Stimulated activated CD8-positive, alpha-beta memory T cell treated with anti-CD3 and anti-CD28 coated beads, Interleukin-12 subunit alpha, Interleukin-12 subunit beta, amount 100 ng/mL, for 24 hours (primary cell): ENCODE measurements around the gene GPRC5B.

Experiments
- DNase-seq: peaks from one replicate; pipeline ENCODE4 v3.0.0-alpha.2; 2020; ENCODE audit errors: extremely low read depth

Gene GPRC5B

DNA sequence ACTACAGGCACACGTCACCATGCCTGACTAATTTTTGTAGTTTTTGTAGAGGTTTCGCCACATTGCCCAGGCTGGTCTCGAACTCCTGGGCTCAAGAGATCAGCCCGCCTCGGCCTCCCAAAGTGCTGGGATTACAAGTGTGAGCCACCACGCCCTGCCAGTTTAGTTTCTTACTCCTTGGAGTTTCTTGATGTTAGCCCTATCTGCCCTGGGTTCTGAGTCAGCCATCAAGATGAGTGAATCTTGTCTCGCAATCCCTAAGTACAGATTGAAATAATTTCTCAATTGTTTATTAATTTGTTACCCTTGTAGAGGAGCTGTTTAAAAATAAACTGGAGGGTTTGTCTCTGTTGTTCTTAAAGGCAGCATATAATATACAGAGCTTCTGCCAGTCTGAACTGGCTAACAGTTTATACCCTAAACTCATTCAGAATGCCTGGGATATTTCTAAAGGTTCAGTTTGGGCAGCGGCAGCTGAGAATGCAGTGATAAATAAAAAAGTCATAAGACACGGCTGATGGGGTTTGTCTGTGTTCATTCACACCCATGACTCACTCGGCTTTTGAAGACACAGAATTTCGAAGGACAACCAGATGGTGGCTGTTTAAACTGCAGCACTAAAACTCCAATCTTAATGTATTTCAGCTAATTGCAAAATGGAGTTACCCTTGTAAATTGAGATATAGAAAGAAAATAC, 39.6 kb downstream of the GPRC5B start:
- DNase-seq, result no peak

DNA sequence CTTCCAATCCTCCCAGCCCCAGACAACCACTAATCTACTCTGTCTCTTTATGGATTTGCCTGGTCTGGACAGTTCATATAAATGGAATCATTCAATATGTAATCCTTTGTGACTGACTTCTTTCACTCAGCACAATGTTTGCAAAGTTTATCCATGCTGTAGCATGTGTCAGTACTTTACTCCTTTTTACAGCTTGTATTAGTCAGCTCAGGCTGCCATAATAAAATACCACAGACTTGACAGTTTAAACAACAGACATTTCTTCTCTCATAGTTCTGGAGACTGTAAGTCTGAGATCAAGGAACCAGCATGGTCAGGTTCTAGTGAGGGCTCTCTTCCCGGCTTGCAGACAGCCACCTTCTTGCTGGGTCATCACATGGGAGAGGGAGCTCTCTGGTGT, 41.3 kb downstream of the GPRC5B start:
- DNase-seq, result no peak

DNA sequence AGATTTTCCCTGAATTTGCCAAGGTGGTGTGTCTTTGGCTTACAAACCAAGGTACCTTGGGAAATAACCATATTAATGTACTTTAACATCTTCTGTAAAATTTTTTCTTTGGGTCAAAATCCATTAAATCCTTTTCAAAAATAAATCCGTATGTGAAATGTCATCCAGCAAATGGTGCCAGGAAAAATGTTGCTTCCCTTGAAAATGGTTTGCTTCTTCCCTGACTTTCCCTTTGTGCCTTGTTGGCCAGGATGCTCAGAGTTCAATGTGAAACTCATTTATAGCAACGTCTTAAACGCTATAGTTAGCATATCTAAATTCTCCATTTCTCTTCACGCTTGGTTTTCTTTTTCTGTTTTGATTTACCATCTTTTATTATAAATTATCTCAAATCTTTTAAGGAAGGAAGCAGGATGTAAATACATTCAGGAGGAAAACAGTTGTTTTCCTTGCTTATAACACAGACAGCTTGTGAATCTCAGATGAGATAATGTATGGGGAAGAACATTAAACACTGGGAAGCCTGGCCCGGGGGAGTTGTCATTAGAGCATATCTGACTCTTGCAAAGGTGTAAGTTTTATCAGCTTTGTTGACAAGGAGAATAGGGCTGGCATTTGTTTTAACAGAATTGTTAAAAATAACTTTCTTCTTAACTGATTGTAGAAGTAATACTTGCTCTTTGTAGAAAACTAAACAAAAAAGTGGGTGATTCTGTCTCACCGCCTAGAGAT, 42.1 kb downstream of the GPRC5B start:
- no peak for DNase-seq

GRCh38 chr16:19841184-19841583, 43.5 kb downstream of the GPRC5B start:
- no peak for DNase-seq

DNA sequence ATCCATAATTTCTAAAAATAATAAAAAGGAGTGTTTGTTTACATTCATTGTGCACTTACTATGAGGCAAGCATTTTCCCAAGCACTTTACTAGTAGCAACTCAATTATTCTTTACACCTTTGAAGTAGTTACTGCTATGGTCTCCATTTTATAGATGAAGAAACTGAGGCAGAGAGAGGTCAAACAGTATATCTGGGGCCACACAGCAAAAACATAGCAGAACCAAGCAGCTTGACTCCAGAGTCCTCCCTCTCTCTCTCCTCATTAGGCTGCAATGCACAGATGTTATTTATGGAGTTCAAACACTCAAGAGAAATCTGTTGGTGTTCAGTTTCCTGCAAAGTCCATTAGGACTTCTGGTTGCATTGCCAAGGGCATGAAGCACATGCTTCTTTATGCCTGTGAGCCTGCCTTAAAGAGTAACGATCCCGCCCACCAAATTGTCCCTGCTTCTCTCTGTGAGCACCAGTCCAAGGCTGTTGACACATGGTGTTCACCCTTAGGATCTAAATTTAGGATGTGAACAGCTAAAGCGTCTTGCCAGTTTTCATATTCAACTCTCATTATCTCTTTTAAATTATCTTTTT, 44.0 kb downstream of the GPRC5B start:
- DNase-seq, result no peak

DNA sequence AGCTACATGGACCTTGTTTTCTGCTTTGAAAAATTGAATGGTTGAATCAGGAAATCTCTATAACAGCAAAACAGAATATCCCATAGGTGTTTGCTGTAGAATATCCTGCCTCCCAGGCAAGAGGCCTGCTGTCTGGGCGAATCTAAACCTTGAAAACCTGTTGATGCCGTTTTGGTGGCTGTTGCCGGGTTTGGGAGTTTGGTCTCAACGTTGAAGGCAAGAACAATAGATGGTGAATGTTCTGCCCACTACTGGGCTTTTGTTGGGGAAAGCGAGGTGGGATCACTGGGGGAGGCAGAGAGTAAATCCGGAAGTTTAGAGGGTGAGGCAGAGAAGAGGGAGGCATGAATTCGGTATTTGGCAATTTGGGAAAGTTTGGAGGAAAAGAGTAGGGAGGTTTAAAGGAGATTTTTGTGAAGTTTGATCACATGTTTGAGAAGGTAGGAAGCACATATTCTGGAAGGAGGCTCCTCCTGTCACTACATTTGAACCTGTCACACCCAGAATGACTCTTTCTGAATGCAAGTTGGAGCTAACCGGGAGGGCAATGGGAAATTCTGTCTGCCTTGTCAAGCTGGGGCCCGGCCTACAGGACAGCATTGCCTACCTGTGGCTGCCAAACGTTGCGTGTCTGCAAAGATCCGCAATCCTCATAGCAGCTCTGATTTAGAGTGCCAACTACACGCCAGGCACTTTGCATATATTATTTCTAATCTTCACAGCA, 46.5 kb downstream of the GPRC5B start:
- DNase-seq, result no peak

DNA sequence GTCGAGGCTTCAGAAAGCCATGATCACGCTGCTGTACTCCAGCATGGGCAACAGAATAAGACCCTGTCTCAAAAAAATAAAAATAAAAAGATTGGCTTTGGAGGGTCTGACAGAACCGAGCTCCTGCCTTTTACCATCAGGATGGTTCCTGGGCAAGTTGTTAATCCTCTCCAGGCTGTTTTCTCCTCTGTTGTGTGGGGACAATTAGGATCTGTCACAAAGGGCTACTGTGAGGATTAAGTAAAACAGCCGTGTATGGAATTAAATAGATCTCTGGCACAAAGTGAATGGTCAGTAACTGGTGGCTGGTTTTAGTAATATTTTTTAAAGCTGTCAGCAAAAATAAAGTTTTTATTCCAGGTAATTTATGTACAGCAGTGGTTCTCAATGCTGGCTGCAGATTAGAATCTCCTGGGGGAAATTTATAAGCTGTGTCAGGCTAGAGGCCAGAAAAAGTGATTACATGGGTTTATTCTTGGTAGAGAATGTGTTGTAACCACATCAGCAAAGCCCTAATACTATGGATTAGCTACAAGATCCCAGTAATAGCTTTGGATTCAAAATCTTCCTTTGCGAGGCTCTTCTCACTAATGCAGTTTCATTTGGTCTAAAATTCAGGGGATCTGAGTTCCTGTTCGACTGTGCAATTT, 47.2 kb downstream of the GPRC5B start:
- DNase-seq, result no peak

DNA sequence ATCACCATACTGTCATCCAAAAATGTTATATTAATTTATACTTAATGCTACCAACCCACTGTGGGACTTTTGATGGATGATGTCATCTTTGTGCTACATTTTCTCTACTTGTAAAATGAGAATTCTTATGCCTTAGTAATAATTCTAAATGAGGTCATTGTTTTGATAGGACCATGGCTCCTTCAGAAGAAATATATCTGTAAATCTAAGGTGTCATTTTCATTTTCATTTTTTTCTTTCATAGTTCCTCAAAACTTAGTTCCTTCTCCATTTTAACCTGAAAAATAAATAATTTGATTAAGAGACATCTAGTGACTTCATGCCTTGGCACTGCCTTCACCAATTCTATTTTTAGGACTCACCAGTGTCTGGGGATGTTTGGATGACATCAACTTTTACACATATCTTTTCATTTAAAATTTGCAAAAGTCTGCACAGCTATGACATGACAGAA, 48.7 kb downstream of the GPRC5B start:
- no peak for DNase-seq

GRCh38 chr16:19835196-19835595, 49.5 kb downstream of the GPRC5B start:
- no peak for DNase-seq

- no peak for DNase-seq
Observed at GRCh38 chr16:19833581-19833980, 51.1 kb downstream of the GPRC5B start.

- DNase-seq, result no peak
Observed at GRCh38 chr16:19833176-19833575, 51.5 kb downstream of the GPRC5B start.

GRCh38 chr16:19831678-19832077, 53.0 kb downstream of the GPRC5B start:
- DNase-seq, result no peak

DNA sequence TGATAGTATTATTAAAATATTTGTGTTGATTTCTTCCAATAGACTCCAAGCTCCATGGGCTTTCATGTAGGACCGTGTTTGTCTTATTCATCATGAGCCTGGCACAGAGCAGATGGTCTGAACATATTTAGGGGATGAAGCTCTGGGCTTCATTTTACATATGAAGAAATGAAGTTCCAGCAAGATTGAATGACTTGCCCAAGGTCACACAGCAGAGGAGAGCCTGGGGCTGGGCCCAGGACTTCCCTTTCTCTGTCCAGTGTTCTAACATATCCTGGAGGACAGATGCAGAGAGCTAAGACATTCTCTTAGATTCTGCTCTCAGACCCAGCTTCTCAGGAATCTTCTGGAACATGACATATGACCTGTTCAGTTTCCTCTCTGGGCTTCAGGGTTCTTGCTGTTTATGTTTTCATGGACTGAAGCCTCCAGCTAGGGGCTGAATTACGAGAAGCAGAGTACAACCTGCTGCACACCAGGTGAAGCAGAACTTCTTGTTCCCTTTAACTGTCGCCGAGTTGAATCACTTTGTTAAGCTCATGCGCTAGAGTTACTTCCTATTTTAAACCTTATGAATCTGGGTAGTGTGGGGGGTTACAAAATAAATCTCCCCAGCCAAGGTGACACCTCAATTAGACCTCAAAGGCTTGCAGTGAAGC, 53.6 kb downstream of the GPRC5B start:
- no peak for DNase-seq

GRCh38 chr16:19829844-19830692, 54.6 kb downstream of the GPRC5B start:
- no peak for DNase-seq

GRCh38 chr16:19824216-19824615, 60.4 kb downstream of the GPRC5B start:
- DNase-seq, result no peak

- no peak for DNase-seq
Observed at GRCh38 chr16:19823322-19823721, 61.3 kb downstream of the GPRC5B start.

GRCh38 chr16:19822533-19822932, 62.1 kb downstream of the GPRC5B start:
- DNase-seq, result no peak

GRCh38 chr16:19817875-19818274, 66.8 kb downstream of the GPRC5B start:
- no peak for DNase-seq

DNA sequence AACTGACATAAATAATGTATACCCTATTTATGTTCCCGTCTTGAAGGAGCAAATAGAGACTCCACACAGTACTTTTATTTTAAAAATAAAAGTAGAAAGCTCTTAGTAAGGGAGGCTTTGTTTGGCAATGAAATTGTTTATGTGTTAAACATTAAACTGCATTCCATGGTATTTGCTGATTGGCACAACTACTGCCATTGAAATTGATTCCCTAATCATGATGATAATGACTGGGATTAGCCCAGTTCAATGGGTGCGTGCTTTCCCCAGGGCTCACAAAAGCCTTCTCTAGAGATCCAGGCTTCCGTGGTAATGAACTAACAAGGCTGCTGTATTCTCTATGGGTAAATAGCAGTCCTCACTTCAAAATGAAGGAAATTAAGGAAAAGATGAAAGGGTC, 67.5 kb downstream of the GPRC5B start:
- no peak for DNase-seq

GRCh38 chr16:19815418-19815817, 69.2 kb downstream of the GPRC5B start:
- DNase-seq, result no peak
